HS-27A (cell line): ENCODE measurements around the gene BBOX1.

Experiments used
- DNase-seq: peaks from one replicate; pipeline ENCODE4 v3.0.0-alpha.2; 2012; ENCODE audit warnings: low read depth, missing footprints

BBOX1 gene

GRCh38 chr11:27025312-27025955, 15.2 kb upstream of the BBOX1 start:
- no peak for DNase-seq

GRCh38 chr11:27025957-27026733, 14.5 kb upstream of the BBOX1 start:
- no peak for DNase-seq

- DNase-seq: no peak
These were observed 12.1 kb upstream of the BBOX1 start for GRCh38 chr11:27028561-27028965.

- no peak for DNase-seq
These were observed 10.6 kb upstream of the BBOX1 start for GRCh38 chr11:27029966-27030365.

- DNase-seq: no peak
These were observed 8.9 kb upstream of the BBOX1 start for GRCh38 chr11:27031754-27032153.

- DNase-seq: no peak
These were observed 742 bp upstream of the BBOX1 start for GRCh38 chr11:27039873-27040272.

GRCh38 chr11:27041141-27041899, 705 bp downstream of the BBOX1 start:
- no peak for DNase-seq

- DNase-seq: no peak
These were observed 6.3 kb downstream of the BBOX1 start for GRCh38 chr11:27046956-27047355.

- no peak for DNase-seq
These were observed 12.1 kb downstream of the BBOX1 start for GRCh38 chr11:27052668-27053067.

GRCh38 chr11:27055065-27055682, 14.6 kb downstream of the BBOX1 start:
- no peak for DNase-seq

GRCh38 chr11:27057091-27057780, 16.6 kb downstream of the BBOX1 start:
- DNase-seq: no peak

- peak; percentile 3 for DNase-seq
These were observed 17.8 kb downstream of the BBOX1 start for GRCh38 chr11:27058456-27058855.

GRCh38 chr11:27059431-27059830, 18.8 kb downstream of the BBOX1 start:
- no peak for DNase-seq

GRCh38 chr11:27060816-27061460, 20.3 kb downstream of the BBOX1 start:
- DNase-seq: no peak

- DNase-seq: no peak
These were observed 20.8 kb downstream of the BBOX1 start for GRCh38 chr11:27061461-27061821.

GRCh38 chr11:27064086-27064485, 23.5 kb downstream of the BBOX1 start:
- no peak for DNase-seq

GRCh38 chr11:27075192-27075591, 34.6 kb downstream of the BBOX1 start:
- DNase-seq: no peak

GRCh38 chr11:27075655-27076054, 35.0 kb downstream of the BBOX1 start:
- no peak for DNase-seq

- no peak for DNase-seq
These were observed 35.5 kb downstream of the BBOX1 start for GRCh38 chr11:27076121-27076589.

GRCh38 chr11:27081056-27081455, 40.4 kb downstream of the BBOX1 start:
- DNase-seq: no peak

- no peak for DNase-seq
These were observed 42.6 kb downstream of the BBOX1 start for GRCh38 chr11:27083241-27083640.
